NCI-H146 (cell line): Measurements from ENCODE around the gene PIGK.
"Not testable (repeated sequence)": the region's sequence is repeated elsewhere in the genome, so short reads cannot be mapped to it uniquely, and the experiment has no call there.

Experiments used
- DNase-seq: peaks from one replicate; lab custom pipeline; 2025; lab: John Stamatoyannopoulos, UW

Gene PIGK

DNA sequence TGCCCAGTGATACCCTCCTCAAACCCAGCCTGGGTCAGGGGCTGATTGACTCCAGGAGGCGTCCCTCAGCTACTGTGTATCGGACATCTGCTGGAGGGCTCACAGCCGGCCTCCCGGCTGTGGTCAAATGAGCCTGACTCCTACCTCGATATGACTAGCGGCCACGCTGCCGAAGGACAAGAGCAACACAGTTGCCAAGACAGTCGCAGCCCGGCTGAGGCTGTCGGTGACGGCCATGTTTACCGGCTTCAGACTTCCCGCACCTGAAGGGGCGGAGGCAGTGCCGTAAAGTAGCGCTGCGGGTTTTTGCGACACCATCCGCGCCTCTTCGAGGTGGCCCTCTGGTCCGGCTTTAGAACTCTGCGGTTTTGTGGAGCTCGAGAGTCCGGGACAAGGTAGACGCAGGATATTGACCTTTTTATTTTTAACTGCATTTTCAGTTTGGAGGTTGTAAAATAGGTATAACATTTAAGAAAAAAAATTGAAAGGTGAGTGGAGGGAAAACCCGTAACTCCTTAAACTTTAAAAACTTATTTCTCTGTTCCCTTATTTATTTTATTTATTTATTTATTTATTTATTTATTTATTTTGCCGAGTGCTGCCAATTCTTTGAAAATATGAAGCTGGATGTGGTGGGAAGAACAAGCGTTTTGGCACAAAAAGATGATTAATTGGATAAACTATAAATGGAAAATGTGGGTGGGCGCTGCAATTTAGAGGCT is at the start of gene PIGK:
Gene PIGK, minus strand, starts transcription at position 265 of the 722 bp plus-strand sequence. Its CDS starts 28 bp downstream, at position 237.
- peak; percentile 91 for DNase-seq

DNA sequence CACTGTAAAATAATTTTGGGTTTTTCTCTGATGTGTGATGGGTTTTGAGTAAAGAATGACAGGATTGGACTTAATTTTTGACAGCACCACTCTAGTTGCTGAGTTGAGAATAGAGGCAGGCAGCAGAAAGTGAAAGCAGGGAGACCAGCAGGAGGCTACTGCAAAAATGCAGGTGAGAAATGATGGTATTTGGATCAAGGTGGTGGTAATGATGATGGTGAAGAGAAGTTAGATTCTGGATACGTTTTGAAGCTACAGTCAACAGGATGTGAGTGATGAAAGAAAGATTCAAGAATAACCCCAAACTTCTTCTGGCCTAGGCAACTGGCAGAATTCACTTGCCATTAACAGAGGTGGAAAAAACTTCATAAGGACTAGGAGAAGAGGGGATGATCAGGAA is 47.8 kb upstream of the PIGK start:
- no peak for DNase-seq

DNA sequence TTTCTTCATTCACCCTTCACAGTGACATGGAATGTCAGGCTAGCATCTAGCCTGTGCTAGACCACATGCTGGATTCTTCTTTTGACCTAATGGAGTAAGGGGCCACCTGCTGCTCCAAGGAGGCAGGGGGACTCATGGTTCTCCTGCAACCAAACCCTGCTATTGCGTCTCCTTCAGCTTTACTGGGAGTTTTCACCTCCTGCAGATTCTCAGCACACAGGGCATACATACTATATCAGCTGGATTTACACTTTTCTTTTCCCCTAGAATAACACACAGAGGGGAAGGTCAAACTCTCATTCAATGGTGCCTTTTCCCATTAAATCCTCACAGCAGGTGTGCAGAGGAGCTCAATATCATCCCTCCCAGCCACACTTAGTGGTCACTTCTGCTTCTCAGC is 46.0 kb upstream of the PIGK start:
- peak; percentile 81 for DNase-seq

GRCh38 chr1:77263708-77264107 is 44.5 kb upstream of the PIGK start:
- no peak for DNase-seq

GRCh38 chr1:77253211-77253610 is 34.0 kb upstream of the PIGK start:
- no peak for DNase-seq

- no peak for DNase-seq
Observed at GRCh38 chr1:77250126-77250525, 30.9 kb upstream of the PIGK start.

- no peak for DNase-seq
Observed at GRCh38 chr1:77245830-77246229, 26.6 kb upstream of the PIGK start.

DNA sequence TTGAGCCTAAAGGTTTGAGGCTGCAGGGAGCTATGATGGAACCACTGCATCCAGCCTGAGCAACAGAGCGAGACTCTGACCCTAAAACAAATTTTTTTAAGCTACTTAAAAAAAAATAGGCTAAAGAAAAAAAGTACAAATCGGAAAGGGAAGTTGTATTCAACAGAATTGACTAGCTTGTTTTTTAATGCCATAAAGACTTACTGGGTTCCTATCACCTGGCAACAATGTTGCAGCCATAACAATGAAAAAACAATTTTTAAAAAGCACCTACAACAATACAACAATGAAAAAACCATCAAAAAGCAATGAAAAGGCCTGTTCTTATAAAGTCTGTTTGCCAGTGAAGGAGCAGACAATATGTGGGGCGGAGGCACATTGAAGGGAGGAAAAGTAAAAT is 20.1 kb upstream of the PIGK start:
- no peak for DNase-seq

GRCh38 chr1:77238462-77238861 is 19.2 kb upstream of the PIGK start:
- DNase-seq = no peak

GRCh38 chr1:77234943-77235342 is 15.7 kb upstream of the PIGK start:
- DNase-seq = no peak

- no peak for DNase-seq
Observed at GRCh38 chr1:77234096-77234495, 14.9 kb upstream of the PIGK start.

- DNase-seq = no peak
Observed at GRCh38 chr1:77232829-77233228, 13.6 kb upstream of the PIGK start.

- no peak for DNase-seq
Observed at GRCh38 chr1:77230051-77230450, 10.8 kb upstream of the PIGK start.

DNA sequence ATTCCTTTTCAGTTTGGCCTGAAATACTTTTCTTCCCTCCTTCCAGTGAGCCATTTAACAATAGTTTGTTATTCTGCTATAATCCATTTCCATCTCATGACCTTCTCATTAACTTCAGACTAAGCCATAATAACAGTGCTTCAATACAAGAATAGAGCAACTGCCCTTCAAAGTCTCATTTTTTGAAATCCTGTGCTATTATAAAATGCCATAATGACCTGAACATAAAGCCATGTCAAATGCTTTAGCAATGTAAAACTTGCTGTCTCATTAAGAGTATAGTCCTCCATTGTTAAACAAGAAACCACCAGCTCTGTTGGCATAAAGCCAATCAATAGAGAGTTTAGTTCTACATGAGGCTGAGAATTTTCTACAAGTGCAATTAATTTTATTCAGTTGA is 9.6 kb upstream of the PIGK start:
- DNase-seq = no peak

GRCh38 chr1:77227381-77227780 is 8.2 kb upstream of the PIGK start:
- no peak for DNase-seq

DNA sequence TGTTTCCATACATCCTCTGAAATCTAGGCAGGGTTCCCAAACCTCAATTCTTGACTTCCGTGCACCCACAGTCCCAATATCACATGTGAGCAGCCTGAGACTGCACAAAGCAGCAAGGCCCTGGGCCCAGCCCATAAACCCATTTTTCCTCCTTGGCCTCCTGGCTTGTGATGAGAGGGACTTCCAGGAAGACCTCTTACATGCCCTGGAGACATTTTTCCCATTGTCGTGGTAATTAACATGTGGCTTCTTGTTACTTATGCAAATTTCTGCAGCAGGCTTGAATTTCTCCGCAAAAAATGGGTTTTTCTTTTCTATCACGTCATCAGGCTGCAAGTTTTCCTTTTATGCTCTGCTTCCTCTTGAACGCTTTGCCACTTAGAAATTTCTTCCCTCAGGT is 3.3 kb upstream of the PIGK start:
- DNase-seq = no peak

- DNase-seq = no peak
Observed at GRCh38 chr1:77220687-77221463, 1.6 kb upstream of the PIGK start.

GRCh38 chr1:77218477-77219165 is 609 bp downstream of the PIGK start:
- peak; percentile 9 for DNase-seq

DNA sequence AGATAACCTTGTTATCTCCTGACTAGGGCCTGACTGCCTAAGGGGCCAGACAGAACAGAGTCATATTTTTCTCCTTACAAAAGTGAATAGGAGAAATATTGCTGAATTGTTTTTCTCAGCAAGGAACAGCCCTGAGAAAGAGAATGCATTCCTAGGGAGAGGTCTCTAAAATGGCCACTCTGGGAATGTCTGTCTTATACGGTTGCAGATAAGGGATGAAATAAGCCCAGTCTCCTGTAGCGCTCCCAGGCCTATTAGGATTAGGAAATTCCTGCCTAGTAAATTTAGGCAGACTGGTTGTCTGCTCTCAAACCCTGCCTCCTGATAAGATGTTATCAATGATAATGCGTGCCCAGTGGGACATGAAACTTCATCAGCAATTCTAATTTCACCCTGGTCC is 15.2 kb downstream of the PIGK start:
- not testable (repeated sequence) for DNase-seq

GRCh38 chr1:77202751-77203150 is 16.5 kb downstream of the PIGK start:
- DNase-seq = no peak

- DNase-seq = no peak
Observed at GRCh38 chr1:77200806-77201205, 18.4 kb downstream of the PIGK start.

DNA sequence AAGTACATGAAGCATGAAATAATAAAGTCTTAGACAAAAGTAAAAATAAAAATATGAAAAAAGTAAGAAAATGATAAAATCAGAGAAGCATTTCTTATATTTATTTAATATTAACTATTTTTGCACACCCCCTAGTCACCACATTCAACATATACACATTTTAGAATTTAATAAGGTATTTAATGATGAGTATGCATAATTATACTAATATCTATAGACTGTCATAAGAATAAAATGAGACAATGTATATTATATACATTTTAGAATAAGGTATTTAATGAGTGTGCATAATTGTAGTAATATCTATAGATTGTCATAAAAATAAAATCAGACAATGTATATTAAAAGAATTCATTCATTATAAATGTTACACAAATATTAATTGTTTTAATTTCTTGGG is 18.9 kb downstream of the PIGK start:
- no peak for DNase-seq

GRCh38 chr1:77197351-77197750 is 21.9 kb downstream of the PIGK start:
- DNase-seq = no peak
